IMR-90 (cell line): ENCODE results near the gene CNFN. TPM values are rescaled to one million over a fixed set of nuclear protein-coding genes. Genes with fewer than 3 reads are reported as not detected.

Experiments
- ATAC-seq: fragments of 200-7000 bp; cut with Tn5 transposase; 2 replicates; pipeline ENCODE4 v1.9.1; 2020; ENCODE audit warnings: low read depth, mild to moderate bottlenecking, moderate library complexity
- BruUV-seq: library from RNA; stranded (reverse); fragments of 400-500 nt; replicated peaks from 2 replicates; lab custom pipeline; 2021; lab: Mats Ljungman, UMichigan
- CTCF ChIA-PET: fragments of 300-600 bp; formaldehyde crosslinking; extraction: SDS; loops from one replicate; lab custom pipeline; 2021; ENCODE audit warnings: antibody characterized with exemption; lab: Yijun Ruan, JAX
- POLR2A ChIA-PET: fragments of 300-600 bp; sonication (Branson Sonifier 250); formaldehyde crosslinking; loops from one replicate; lab custom pipeline; 2022; ENCODE audit warnings: antibody characterized with exemption; ENCODE audit not compliant: unreplicated experiment; lab: Charles Lee
- DNase-seq: peaks from one replicate; pipeline ENCODE4 v3.0.0; 2013
- H2AFZ ChIP-seq: replicated peaks from 2 replicates; pipeline ENCODE3; 2013; ENCODE audit warnings: low read length, mild to moderate bottlenecking; ENCODE audit not compliant: poor library complexity
- H2AK5ac ChIP-seq: 2 replicates; pipeline ENCODE4 v1.6.1; 2013; ENCODE audit warnings: low read depth, low read length, inconsistent platforms
- H2AK9ac ChIP-seq: replicated peaks from 2 replicates; pipeline ENCODE3; 2013; ENCODE audit warnings: mild to moderate bottlenecking, low read depth, low read length, moderate library complexity; ENCODE audit not compliant: poor library complexity
- H2BK120ac ChIP-seq: 2 replicates; pipeline ENCODE4 v1.6.1; 2013; ENCODE audit warnings: low read depth, low read length, inconsistent platforms
- H2BK15ac ChIP-seq: 3 replicates; pipeline ENCODE4 v1.6.1; 2013; ENCODE audit warnings: low read depth, low read length, inconsistent platforms
- H2BK20ac ChIP-seq: 2 replicates; pipeline ENCODE4 v1.6.1; 2013; ENCODE audit warnings: low read depth, mild to moderate bottlenecking, inconsistent platforms, low read length, moderate library complexity
- H2BK5ac ChIP-seq: 2 replicates; pipeline ENCODE4 v1.6.1; 2013; ENCODE audit warnings: mild to moderate bottlenecking, low read depth, low read length, inconsistent platforms; ENCODE audit not compliant: poor library complexity, severe bottlenecking
- H3K14ac ChIP-seq: replicated peaks from 2 replicates; pipeline ENCODE4 v1.6.1; 2013; ENCODE audit warnings: low read depth, low read length, inconsistent platforms
- H3K18ac ChIP-seq: 2 replicates; pipeline ENCODE4 v1.6.1; 2013; ENCODE audit warnings: low read depth, low read length, control low read depth
- H3K23ac ChIP-seq: 2 replicates; pipeline ENCODE4 v1.6.1; 2013; ENCODE audit warnings: low read depth, low read length, inconsistent platforms
- H3K27ac ChIP-seq: 2 replicates; pipeline ENCODE4 v1.5.1; 2013; ENCODE audit warnings: mild to moderate bottlenecking, control low read depth, low read length; ENCODE audit not compliant: insufficient read depth
- H3K27me3 ChIP-seq: 2 replicates; pipeline ENCODE4 v1.6.1; 2013; ENCODE audit warnings: low read length; ENCODE audit not compliant: control insufficient read depth, insufficient read depth
- H3K36me3 ChIP-seq: 2 replicates; pipeline ENCODE4 v1.6.1; 2013; ENCODE audit warnings: low read length, mixed read lengths; ENCODE audit not compliant: control insufficient read depth, insufficient read depth
- H3K4ac ChIP-seq: 2 replicates; pipeline ENCODE4 v1.6.1; 2013; ENCODE audit warnings: low read depth, low read length, inconsistent platforms
- H3K4me1 ChIP-seq: 2 replicates; pipeline ENCODE4 v1.6.1; 2013; ENCODE audit warnings: low read length, mixed read lengths; ENCODE audit not compliant: control insufficient read depth, insufficient read depth
- H3K4me2 ChIP-seq: 2 replicates; pipeline ENCODE4 v1.6.1; 2013; ENCODE audit warnings: low read depth, mild to moderate bottlenecking, control low read depth, low read length, moderate library complexity
- H3K4me3 ChIP-seq: 2 replicates; pipeline ENCODE4 v1.5.1; 2013; ENCODE audit warnings: low read depth, mild to moderate bottlenecking, control low read depth, low read length, moderate library complexity; ENCODE audit not compliant: insufficient read depth
- H3K56ac ChIP-seq: 2 replicates; pipeline ENCODE4 v1.6.1; 2013; ENCODE audit warnings: low read length, inconsistent platforms; ENCODE audit not compliant: insufficient read depth; ENCODE audit errors: extremely low read depth
- H3K79me1 ChIP-seq, 2 experiments: 2 replicates each; pipeline ENCODE4 v1.6.1; 2013; ENCODE audit warnings: low read length in 2 of 2, inconsistent platforms in 1 of 2, low read depth in 1 of 2
- H3K9ac ChIP-seq: 2 replicates; pipeline ENCODE4 v1.6.1; 2013; ENCODE audit warnings: low read depth, low read length, control low read depth
- H3K9me1 ChIP-seq: 2 replicates; pipeline ENCODE4 v1.6.1; 2013; ENCODE audit warnings: low read length, inconsistent platforms; ENCODE audit not compliant: insufficient read depth
- H3K9me3 ChIP-seq: 2 replicates; pipeline ENCODE4 v1.6.1; 2013; ENCODE audit warnings: low read length; ENCODE audit not compliant: control insufficient read depth, insufficient read depth
- H4K20me1 ChIP-seq: 2 replicates; pipeline ENCODE4 v1.6.1; 2013; ENCODE audit warnings: low read length, inconsistent platforms; ENCODE audit not compliant: insufficient read depth
- H4K5ac ChIP-seq: 2 replicates; pipeline ENCODE4 v1.6.1; 2013; ENCODE audit warnings: mild to moderate bottlenecking, low read depth, low read length, control low read depth
- H4K8ac ChIP-seq, 2 experiments: 2 replicates each; pipeline ENCODE4 v1.6.1; 2013; ENCODE audit warnings: low read depth in 2 of 2, low read length in 2 of 2, control low read depth in 1 of 2, inconsistent platforms in 1 of 2
- H4K91ac ChIP-seq: 2 replicates; pipeline ENCODE4 v1.6.1; 2013; ENCODE audit warnings: low read depth, low read length, inconsistent platforms; ENCODE audit not compliant: insufficient read depth
- BHLHE40 ChIP-seq: fragments of 150-350 bp; IDR thresholded peaks from 2 replicates; pipeline ENCODE4 v1.6.1; 2016; ENCODE audit warnings: mild to moderate bottlenecking, low read depth, low read length
- MAFK ChIP-seq: IDR thresholded peaks from 2 replicates; pipeline ENCODE4 v1.6.1; 2012; ENCODE audit warnings: low read depth, low read length, improper control_type of control experiment
- MXI1 ChIP-seq: IDR thresholded peaks from 2 replicates; pipeline ENCODE4 v1.6.1; 2012; ENCODE audit warnings: low read depth, mild to moderate bottlenecking, low read length, moderate library complexity, borderline replicate concordance
- POLR2A ChIP-seq: IDR thresholded peaks from 2 replicates; pipeline ENCODE4 v1.6.1; 2012; ENCODE audit warnings: mild to moderate bottlenecking, low read depth, low read length
- RAD21 ChIP-seq: IDR thresholded peaks from 2 replicates; pipeline ENCODE4 v1.6.1; 2012; ENCODE audit warnings: low read length, improper control_type of control experiment
- RCOR1 ChIP-seq: IDR thresholded peaks from 2 replicates; pipeline ENCODE4 v1.6.1; 2012; ENCODE audit warnings: mild to moderate bottlenecking, low read length, improper control_type of control experiment; ENCODE audit not compliant: insufficient replicate concordance
- WGBS, 2 experiments: methylation state at CpG; one replicate each; pipeline versions ENCODE4 v1.1.5 to v1.1.7; 2013; ENCODE audit warnings: missing lambda C conversion rate in 2 of 2; ENCODE audit not compliant: insufficient read length in 1 of 2; ENCODE audit errors: extremely low coverage in 2 of 2; 5-methylcytosine and 5-hydroxymethylcytosine counted together
- dilution Hi-C: fragments of 300-500 bp; cut with HindIII; formaldehyde crosslinking; loops from one replicate; pipeline ENCODE4 v1.14.3; 2018; ENCODE audit warnings: low sequenced_read_pairs; ENCODE audit not compliant: unreplicated experiment
- in situ Hi-C: fragments of 300-500 bp; cut with MboI; formaldehyde crosslinking; loops from 3 replicates; pipeline ENCODE4 v1.14.3; 2019; ENCODE audit warnings: low sequenced_read_pairs, inconsistent platforms, mixed read lengths
- intact Hi-C: fragments of 100-400 bp; cut with micrococcal nuclease; formaldehyde crosslinking; loops from 2 replicates; pipeline ENCODE4 v1.10.0; 2022
- polyA plus RNA-seq, 3 experiments: library from polyadenylated mRNA; depleted of rRNA; stranded (reverse); fragments of >200 nt; gene quantifications; 2 replicates each; pipeline ENCODE4 v1.2.3, GENCODE V29; 2012; ENCODE audit warnings: low replicate concordance in 1 of 3
- total RNA-seq: library from RNA; depleted of rRNA; stranded (reverse); fragments of >200 nt; gene quantifications from 2 replicates; pipeline ENCODE4 v1.2.3, GENCODE V29; 2012
- TF ChIP-seq, protein P1 (sequence below): fragments of 150-350 bp; IDR thresholded peaks from 2 replicates; pipeline ENCODE4 v1.6.1; 2016; ENCODE audit warnings: low read depth, mild to moderate bottlenecking, low read length, moderate library complexity, borderline replicate concordance

Gene CNFN
- total and polyA plus RNA-seq, 2 of the 4 experiments (the other 2 are of a cell fraction) = 1.2 TPM; not detected in 1

DNA sequence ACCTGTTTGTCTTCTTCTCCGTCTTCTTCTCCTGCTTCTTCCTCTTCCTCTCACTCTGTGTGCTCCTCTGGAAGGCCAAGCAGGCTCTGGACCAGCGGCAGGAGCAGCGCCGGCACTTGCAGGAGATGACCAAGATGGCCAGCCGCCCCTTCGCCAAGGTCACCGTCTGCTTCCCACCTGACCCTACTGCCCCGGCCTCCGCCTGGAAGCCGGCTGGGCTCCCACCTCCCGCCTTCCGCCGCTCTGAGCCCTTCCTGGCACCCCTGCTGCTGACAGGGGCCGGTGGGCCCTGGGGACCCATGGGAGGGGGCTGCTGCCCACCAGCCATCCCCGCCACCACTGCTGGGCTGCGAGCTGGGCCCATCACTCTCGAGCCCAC is 13.9 kb downstream of the CNFN start:
- Histone ChIP-seq H3K9me1 (peaks cover 3% of the 10 kb centered on the region; the same call in 1 of the 2 replicates), H3K4me1 (no peaks in the 10 kb centered on the region), H2BK20ac (no peak overlapping the region), H3K36me3 (peaks cover 21% of the 10 kb centered on the region), H3K4me3 (no peak overlapping the region), H3K9me3 (no peaks in the 10 kb centered on the region), H2AK9ac (no peak overlapping the region), H3K27me3 (peaks cover 5% of the 10 kb centered on the region; the same call in 1 of the 2 replicates), H2AFZ (no peak overlapping the region), H2BK5ac (no peak overlapping the region), H4K20me1 (peaks cover 2% of the 10 kb centered on the region; the same call in 1 of the 2 replicates), H3K14ac (no peak overlapping the region), H3K23ac (no peak overlapping the region), H3K27ac (no peak overlapping the region), H4K8ac (no peak overlapping the region), H2AK5ac (no peak overlapping the region), H3K18ac (no peak overlapping the region), H3K9ac (no peak overlapping the region), H3K56ac (no peak overlapping the region), H4K91ac (no peak overlapping the region), H2BK15ac (no peak overlapping the region), H3K4me2 (no peak overlapping the region), H2BK120ac (no peak overlapping the region), H3K4ac (no peak overlapping the region), H4K5ac (no peak overlapping the region), H3K79me1 (no peaks in the 10 kb centered on the region)
- no TSS peak for BruUV-seq
- ChIA-PET POLR2A (no interaction called here), CTCF (no interaction called here)
- TF ChIP-seq POLR2A (no peak), MXI1 (no peak), RCOR1 (no peak), RAD21 (no peak), BHLHE40 (no peak), MAFK (no peak)
- TF ChIP-seq, protein P1, sequence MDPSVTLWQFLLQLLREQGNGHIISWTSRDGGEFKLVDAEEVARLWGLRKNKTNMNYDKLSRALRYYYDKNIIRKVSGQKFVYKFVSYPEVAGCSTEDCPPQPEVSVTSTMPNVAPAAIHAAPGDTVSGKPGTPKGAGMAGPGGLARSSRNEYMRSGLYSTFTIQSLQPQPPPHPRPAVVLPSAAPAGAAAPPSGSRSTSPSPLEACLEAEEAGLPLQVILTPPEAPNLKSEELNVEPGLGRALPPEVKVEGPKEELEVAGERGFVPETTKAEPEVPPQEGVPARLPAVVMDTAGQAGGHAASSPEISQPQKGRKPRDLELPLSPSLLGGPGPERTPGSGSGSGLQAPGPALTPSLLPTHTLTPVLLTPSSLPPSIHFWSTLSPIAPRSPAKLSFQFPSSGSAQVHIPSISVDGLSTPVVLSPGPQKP = no peak
- ATAC-seq (no peak), DNase-seq (no peak)
- in situ Hi-C loops (no loop called here), dilution Hi-C loops (no loop called here), intact Hi-C loops (no loop called here)
- WGBS, 2 experiments = 94% methylated on average over 7 of the region's 17 CpGs; no CpG with 5 or more reads in 1 of the 2 experiments
